ENCODE results near the gene DZANK1. TPM values are rescaled to one million over a fixed set of nuclear protein-coding genes. Genes with fewer than 3 reads are reported as not detected.

The DZANK1 gene
- total and polyA plus RNA-seq, 9 of the 15 experiments (the other 6 are each of a cell fraction or from before 2014, with no cell fraction given) = 0.04 to 0.18 (median 0.11) TPM; not detected in 2

- TF ChIP-seq ZNF280A (IDR thresholded peaks at IDR 0.05; ENCODE audit: low read depth, partially characterized antibody) (no peak), PCBP2 (IDR thresholded peaks at IDR 0.05; ENCODE audit: low read depth, low read length, poor library complexity, severe bottlenecking) (no peak), TRIM28 (IDR thresholded peaks at IDR 0.05) (no peak), ZNF282 (CRISPR knock-in tag; IDR thresholded peaks at IDR 0.05) (no peak), SUPT5H (IDR thresholded peaks at IDR 0.05) (no peak), EGR1 (conservative IDR thresholded peaks at IDR 0.05) (no peak), CBX1 (IDR thresholded peaks at IDR 0.05; ENCODE audit: low read depth) (no peak)
Measured at GRCh38 chr20:18416486-18416885, 50.3 kb downstream of the DZANK1 start (continued).

- Histone ChIP-seq H3K27ac (ENCODE audit: extremely low read depth, low read depth, low read length) (no peak overlapping the region), H3K4me3 (no peak overlapping the region), H3K9ac (ENCODE audit: insufficient read depth in 1 of 2, low read depth in 2 of 2, low read length in 2 of 2) (no peak overlapping the region), H3K27me3 (ENCODE audit: control insufficient read depth in 2 of 2, insufficient read depth in 2 of 2, low read length in 2 of 2) (peaks cover 0 to 7% of the 10 kb centered on the region in 2 experiments; a peak in 3 of 5 replicates), H3K9me1 (ENCODE audit: control insufficient read depth, insufficient read depth, low read length) (no peaks in the 10 kb centered on the region), H3K4me2 (ENCODE audit: insufficient read depth, low read length) (no peak overlapping the region), H3K79me2 (ENCODE audit: control insufficient read depth, insufficient read depth, low read length) (no peaks in the 10 kb centered on the region), H3K9me3 (replicated peaks; ENCODE audit: control insufficient read depth, insufficient read depth, low read depth, low read length) (no peaks in the 10 kb centered on the region), H2AFZ (ENCODE audit: low read depth, low read length) (no peak overlapping the region), H4K20me1 (replicated peaks; ENCODE audit: control insufficient read depth, insufficient read depth, low read length) (no peaks in the 10 kb centered on the region), H3K4me1 (replicated peaks in 1 of 2; ENCODE audit: control insufficient read depth in 2 of 2, insufficient read depth in 2 of 2, low read length in 2 of 2) (no peaks in the 10 kb centered on the region), H3K36me3 (ENCODE audit: control insufficient read depth, insufficient read depth, low read length) (no peaks in the 10 kb centered on the region)
- BruUV-seq (replicated peaks) = no TSS peak
- ChIA-PET CTCF (ENCODE audit: low intra/inter-chr PET ratio) (no interaction called here), POLR2A (no interaction called here)
- ATAC-seq (no peak), DNase-seq (ENCODE audit: extremely low read depth in 1 of 4, low spot score in 3 of 4) (no peak), FAIRE-seq (no peak)
- intact Hi-C loops (cut with micrococcal nuclease) (loop anchor here (10.0 kb wide), 1 partner anchor 1171 kb away; no protein-coding TSS in a partner anchor), in situ Hi-C loops (cut with MboI) (no loop called here)
- TF ChIP-seq TAF1 (IDR thresholded peaks at IDR 0.05; ENCODE audit: control insufficient read depth, extremely low read depth, insufficient read depth, low read length, severe bottlenecking) (no peak), MXI1 (IDR thresholded peaks at IDR 0.05; ENCODE audit: low read depth, low read length) (no peak), ZC3H8 (IDR thresholded peaks at IDR 0.05) (no peak)
- 0% methylated on average over 5 of the region's 5 CpGs for WGBS (ENCODE audit: insufficient coverage, low coverage, missing lambda C conversion rate)
Measured at GRCh38 chr20:18414140-18414539, 52.7 kb downstream of the DZANK1 start.
